Measurements from ENCODE around the gene TTC39C.
A peak's percentile ranks its signal among the peaks of the same experiment; 100 is the strongest.
"Not testable (repeated sequence)": the region's sequence is repeated elsewhere in the genome, so short reads cannot be mapped to it uniquely, and the experiment has no call there.

Gene TTC39C

DNA sequence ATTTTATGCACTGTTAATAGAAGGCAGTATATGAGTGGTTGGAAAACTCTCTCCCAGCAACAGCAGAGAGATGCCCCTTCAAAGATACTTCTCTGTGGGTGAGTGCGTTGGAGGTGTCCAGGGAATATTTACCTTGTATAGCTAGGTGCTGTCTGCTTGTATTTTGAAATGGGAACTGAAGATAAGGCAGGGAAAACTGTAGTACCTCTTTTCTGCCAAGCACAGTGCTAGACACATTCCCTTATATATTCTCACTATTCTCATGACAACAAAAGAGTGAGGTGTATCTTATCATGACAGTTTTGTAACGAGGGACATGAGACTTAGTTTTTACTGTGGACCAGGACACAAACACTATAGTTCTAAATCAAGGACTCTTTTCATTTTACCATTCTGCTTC lies 2.1 kb downstream of the TTC39C start:
- DNase-seq (ENCODE audit: low read depth) = peak; percentile 52

DNA sequence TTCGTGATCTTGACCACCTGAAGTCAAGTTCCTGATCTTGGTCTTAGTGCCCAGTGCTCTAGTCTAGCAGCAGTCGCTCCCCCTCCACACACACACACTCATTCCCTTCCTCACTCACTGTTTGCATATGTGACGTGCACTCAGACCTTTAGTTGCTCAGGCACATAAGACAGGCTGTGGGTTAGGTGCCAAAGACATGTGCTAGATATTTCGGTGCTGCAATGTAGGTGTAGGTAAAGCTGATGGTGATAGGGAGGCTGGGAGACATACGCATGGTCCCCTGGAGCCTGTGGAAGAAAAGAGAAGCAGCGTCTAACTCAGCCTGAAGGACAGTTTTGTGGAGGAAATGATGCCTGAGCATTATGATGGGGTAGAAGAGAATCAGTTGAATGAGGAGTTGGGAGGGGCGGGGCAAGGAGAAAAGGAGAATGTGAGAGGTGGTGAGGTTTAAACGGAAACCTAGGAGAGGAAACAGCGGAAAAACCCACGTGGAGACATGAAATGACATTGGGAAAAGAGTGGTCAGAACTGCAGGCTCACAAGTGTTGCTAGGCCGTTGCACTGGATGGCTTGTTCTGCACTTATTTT lies 3.8 kb downstream of the TTC39C start:
- no peak for DNase-seq (ENCODE audit: low read depth)

DNA sequence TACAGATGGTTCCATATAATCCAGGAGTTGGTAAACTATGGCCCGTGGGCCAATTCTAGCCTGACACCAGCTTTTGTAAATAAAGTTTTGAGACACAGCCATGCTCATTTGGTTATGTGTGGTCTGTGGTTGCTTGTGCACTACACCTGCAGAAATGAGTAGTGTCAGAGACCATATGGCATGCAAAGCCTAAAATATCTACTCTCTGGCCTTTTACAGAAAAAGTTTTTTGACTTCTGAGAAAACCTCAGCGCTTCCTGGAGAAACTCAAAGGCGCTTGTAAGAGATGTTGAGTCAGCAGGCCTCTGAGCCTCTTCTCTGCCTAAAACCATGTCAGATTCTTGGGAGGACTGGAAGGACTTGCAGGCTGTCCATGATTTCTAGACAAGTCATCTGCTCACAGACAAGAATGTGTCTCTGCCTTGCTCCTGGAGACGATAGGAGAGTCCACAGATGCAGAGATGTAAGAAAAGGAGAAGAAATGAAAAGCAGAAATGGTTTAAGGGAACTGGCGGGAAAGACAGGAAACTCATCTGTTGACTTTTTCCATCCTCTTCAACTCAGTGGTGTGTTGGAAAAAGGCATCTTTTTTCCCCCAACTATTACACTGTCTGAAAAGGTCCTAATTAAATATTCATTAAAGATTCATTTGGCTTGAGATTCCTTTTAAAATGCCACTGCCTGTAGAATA lies 5.2 kb downstream of the TTC39C start:
- DNase-seq (ENCODE audit: low read depth) = no peak

DNA sequence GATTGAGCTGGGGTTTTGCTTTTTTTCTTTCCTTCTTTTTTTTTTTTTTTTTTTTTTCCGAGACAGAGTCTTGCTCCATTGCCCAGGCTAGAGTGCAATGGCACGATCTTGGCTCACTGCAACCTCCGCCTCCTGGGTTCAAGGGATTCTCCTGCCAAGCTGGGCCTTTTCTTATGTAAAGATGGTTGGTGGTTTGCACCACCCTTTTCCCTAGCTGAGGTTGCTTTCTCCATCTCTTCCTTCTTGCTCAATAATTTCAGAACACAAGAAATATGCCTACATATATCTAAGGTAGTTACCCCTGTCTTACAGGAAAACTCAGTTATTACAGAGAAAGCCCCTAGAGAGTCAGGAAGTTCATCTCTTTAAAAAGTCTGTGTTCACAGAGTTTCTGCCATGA lies 7.0 kb downstream of the TTC39C start:
- no peak for DNase-seq (ENCODE audit: low read depth)

DNA sequence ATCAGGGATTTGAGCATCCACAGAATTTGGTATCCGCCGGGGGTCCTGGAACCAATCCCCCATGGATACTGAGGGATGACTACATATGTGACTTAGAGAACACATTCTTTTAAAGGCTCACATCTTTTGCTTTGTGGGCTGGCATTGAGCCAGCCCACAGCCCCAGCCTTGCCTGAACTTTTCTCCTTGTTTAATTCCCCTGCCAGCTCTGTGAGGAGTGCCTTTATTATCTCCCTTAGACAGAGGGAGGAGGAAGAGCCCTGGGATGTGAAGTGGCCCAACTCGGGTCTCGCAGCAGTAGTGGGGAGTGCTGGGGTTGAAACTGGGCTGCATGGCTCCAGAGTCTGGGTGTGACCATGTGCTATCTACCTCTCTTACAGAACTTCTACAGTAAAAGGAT lies 7.6 kb downstream of the TTC39C start:
- DNase-seq (ENCODE audit: low read depth) = peak; percentile 5

DNA sequence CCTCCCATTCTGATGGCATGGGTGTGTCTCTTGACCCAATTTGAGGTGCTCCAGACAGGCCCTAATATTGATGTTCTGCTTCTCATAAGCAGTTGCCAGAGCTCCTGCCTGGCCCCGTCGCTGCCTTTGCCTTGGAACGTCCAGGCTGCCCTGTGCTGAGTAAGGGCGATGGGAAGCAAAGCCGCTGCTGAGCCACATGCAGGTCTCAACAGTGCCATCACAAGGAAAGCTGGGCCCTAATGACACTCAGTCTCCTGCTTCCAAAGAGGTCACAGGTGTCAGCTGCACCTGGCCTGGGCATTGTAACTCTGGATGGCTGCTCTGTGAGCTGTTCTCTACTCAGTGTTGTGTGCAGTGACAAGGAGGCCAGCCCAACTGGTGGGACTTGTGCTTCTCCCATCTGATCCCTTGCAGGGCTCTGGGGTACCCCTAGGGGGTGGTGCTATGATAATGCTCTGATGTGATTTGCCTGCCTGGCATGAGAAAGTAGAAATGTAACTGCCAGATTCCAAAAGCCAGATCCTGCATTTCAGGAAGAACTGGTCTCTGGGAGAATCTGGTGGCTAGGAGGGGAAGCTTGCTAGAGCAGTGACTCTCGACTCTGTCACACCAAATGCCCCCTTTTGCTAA lies 8.7 kb downstream of the TTC39C start:
- DNase-seq (ENCODE audit: low read depth) = peak; percentile 7

DNA sequence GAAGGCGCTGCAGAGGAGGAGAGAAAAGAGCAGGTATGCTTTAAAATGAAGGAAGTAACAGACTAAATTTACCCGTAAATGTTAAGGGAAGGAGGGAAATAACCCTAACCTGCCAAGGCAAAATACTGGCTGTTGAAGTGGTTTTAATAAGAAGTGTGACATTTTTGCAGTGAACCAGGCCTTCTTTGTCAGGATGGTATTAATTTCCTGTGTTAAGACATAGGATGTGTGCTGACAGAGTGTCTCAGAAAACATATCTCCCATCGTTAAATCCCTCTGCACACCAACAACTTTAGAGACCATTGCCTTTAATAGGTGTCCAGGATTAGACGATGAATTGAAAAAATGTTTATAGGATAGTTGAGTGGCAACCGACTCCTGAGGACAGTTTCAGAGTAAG lies 9.9 kb downstream of the TTC39C start:
- DNase-seq (ENCODE audit: low read depth) = no peak

DNA sequence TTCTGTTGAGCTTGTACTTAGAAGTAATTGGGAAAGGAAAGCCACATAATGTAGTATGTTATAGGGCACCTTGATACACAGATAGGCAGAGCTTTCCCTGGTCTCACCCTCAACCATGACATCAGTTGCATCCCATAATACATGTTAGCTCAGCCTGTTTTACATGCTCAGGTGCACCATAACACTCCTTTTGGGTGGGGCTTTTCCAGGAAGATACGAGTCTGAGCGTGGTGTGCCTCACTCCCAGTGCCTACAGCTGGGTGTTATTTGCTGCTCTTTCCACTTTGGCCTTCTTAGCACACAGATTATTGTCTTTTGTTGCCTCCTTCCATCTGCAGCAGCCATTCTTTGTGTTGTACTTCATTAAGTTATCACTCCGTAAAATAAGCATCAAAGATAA lies 11.9 kb downstream of the TTC39C start:
- no peak for DNase-seq (ENCODE audit: low read depth)

DNA sequence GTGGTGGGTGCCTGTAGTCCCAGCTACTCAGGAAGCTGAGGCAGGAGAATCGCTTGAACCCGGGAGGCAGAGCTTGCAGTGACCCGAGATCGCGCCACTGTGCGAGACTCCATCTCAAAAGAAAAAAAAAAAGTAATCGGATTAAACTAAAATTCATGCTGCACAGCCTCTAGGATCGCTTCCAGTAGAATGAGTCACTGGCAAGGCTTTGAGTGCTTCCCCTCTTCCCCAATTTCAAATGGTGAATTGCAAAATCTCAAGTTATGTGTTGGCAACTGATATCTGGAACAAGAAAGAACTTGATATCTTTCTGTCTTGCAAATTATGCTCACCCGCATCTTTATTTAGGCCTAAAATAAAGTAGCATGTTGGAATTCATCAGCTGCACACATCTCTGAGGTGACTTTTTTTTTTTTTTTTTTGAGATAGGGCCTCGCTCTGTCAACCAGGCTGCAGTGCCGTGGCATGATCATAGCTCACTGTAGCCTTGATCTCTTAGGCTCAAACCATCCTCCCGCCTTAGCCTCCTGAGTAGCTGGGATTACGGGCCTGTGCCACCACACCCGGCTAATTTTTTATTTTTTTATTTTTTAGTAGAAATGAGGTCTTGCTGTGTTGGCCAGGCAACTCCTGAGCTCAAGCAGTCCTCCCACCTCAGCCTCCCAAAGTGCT lies 12.7 kb downstream of the TTC39C start:
- peak; percentile 64 for DNase-seq (ENCODE audit: low read depth)

DNA sequence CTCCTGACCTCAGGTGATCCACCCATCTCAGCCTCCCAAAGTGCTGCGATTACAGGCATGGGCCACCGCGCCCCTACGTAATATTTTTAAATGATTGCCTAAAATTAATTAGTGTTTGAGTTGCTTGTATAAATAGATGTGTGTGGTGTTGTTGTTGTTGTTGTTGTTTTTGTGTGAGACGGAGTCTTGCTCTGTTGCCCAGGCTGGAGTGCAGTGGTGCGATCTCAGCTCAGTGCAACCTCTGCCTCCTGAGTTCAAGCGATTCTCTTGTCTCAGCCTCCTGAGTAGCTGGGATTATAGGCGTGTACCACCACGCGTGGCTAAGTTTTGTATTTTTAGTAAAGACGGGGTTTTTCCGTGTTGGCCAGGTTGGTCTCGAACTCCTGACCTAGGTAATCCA lies 14.4 kb downstream of the TTC39C start:
- DNase-seq (ENCODE audit: low read depth) = not testable (repeated sequence)

DNA sequence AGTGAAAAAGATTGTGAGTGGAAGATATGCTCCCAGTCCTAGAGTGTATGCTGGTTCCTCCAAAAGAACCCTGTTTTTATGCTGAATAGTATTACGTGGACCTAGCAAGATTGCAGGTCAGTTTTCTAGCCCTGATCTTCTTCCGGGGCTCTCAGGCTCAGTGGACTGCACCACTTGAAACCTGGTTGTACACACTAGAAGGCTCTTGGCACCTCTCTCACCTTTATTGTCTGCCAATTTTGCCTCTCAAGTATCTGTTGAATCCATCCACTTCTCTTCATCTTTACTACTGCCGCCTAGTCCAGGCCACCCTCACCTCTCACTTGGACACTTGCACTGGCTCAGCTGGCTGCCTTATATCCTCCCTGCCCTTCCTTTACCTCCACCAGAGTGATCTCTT lies 16.8 kb downstream of the TTC39C start:
- DNase-seq (ENCODE audit: low read depth) = no peak

DNA sequence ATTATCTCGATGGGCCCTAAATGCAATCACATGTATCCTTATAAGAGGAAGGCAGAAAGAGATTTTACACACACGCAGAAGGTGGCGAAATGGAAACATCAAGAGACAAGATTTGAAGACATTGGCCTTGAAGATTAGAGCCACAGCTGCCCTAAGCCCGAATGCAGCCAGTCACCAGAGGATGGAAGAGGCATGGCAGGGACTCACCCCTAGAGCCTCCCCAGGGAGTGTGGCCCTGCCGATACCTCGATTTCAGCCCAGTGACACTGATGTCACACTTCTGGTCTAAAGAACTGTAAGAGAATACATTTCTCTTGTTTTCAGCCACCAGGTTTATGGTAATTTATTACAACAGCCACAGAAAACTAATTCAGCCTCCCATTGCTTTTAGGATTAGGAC lies 17.4 kb downstream of the TTC39C start:
- no peak for DNase-seq (ENCODE audit: low read depth)

DNA sequence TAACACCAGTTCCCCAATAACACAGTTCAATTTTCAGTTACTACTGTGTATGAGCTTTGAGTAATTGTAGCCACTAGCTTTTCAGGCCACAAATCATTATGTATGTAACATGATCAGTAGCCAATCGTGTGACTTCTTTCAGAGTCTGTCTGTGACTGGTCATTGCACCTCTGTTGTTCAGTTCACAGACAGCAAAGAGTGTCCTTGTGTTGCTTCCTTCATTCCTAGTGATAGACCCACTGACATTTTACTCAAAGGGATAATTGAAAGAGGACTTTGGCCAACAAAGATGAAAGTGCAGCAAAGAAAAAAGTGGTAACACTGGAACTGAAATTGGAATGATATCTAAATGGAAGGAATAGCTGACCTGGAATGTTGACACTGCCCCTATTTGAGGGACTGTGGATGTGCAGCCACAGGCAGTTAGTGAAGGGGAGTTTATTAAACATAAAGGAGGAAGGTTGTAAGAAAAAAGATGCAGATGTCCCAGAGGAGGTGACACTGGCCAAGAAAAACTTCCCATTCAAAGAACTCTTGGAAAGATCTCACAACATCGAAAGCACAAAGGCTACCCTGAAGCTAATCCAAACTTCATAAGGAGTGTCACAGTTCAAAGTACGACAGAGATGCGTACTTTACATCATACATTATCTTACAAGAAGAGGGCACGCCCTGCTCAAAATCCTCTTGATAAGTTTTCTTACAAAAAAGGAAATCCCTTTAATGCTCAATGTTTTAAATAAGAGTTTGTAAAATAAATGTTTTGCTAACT lies 19.3 kb downstream of the TTC39C start:
- no peak for DNase-seq (ENCODE audit: low read depth)

DNA sequence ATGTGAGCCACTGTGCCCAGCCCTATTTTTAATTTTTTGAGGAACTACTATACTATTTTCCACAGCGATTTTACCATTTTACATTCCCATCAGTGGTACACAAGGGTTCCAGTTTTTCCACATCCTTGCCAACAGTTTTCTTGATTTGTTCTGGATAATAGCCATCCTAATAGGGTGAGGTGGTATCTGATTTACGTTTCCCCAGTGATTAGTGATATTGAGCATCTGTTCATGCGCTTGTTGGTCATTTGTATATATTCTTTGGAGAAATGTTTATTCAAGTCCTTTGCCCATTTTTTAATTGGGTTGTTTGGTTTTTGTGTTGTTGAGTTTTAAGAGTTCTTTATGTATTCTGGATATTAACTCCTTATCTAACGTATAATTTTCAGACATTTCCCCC lies 20.8 kb downstream of the TTC39C start:
- no peak for DNase-seq (ENCODE audit: low read depth)

DNA sequence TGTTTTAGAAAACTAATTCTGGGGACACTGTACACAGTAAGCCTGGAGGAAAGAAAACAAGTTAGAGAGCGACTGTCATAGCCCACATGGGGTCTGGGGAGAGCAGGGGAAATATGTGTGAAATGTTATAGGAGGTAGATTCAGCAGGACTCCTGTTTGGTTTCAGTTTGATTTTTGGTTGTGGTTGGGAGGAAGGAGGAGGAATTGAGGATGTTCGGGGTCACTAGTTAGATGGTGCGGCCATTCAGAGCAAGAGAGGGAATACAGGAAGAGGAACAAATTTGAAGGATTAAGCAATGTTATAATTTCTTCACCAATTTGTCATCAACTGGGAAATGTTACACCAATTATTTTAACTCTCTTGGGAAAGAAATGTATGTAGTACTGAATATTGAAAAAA lies 25.1 kb downstream of the TTC39C start:
- DNase-seq (ENCODE audit: low read depth) = no peak

DNA sequence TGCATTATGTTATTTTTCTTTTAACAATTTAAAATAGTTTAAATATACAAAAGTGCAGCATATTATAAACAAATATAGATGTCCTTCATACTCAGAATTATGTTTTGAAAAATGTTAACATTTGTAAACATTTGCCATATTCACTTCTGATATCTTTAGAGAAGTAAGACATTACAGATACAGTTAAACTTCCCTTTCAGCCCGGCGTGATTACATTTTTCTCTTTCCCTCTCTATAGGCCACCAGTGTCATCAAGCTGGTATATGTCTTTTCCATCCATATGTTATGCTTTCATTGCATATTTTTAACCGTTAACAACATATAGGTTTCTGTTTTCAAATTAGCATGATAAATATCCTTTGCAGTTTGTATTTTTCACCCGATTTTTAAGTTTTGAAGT lies 27.1 kb downstream of the TTC39C start:
- DNase-seq (ENCODE audit: low read depth) = no peak

DNA sequence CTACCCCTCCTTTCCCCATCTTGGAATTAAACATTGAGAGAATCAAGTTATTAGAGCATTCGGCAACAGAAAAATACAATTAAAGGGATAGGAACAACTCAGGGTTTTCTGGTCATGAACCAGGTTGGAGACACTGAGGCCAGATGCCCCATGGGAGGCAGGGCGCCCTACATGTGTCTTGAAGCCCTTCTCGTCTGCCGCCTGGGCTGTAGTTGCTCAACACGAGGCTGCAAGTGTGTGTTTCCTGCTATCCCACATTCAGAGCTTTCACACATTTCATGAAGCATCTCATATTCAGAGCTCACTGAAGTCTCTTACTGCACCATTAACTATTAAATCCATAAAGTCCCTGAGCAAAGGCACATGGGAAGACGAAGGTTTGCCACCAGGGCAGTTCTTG lies 28.8 kb downstream of the TTC39C start:
- no peak for DNase-seq (ENCODE audit: low read depth)

DNA sequence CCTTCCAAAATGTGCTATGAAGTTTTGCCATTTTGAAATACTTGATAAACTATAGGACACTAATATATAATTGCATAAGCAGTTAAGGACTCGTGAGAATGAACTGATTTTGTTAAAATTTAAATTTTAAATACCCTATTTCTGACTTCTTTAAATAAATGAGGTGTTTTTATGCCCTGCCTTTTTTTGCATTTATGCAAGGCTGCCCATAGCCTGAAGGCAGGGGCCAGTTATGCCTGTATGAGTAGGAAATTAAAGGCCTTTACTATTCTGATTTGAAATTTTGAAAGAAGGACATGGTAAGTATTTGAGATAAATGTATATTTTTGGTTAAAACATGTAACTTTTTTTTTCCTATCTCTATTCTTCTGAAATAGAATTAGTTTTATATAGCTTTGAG lies 33.7 kb downstream of the TTC39C start:
- no peak for DNase-seq (ENCODE audit: low read depth)

DNA sequence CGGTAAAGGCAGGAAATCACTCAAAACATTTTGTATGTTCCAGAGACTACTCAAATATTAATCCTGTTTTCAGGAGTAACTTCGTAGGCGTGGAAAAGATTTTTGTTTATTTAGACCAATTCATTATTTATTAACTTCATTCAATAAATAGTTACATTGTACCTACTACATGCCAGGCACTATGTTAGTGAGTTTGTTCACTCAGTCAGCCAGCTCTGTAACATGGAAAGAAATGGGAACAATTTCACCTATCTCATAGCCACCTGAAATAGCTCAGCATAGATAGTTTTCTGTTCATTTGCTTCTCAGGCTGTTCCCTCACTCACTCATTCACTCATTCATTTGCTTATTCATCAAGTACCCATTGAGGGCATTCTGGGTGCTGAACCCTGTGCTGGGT lies 34.6 kb downstream of the TTC39C start:
- DNase-seq (ENCODE audit: low read depth) = no peak

DNA sequence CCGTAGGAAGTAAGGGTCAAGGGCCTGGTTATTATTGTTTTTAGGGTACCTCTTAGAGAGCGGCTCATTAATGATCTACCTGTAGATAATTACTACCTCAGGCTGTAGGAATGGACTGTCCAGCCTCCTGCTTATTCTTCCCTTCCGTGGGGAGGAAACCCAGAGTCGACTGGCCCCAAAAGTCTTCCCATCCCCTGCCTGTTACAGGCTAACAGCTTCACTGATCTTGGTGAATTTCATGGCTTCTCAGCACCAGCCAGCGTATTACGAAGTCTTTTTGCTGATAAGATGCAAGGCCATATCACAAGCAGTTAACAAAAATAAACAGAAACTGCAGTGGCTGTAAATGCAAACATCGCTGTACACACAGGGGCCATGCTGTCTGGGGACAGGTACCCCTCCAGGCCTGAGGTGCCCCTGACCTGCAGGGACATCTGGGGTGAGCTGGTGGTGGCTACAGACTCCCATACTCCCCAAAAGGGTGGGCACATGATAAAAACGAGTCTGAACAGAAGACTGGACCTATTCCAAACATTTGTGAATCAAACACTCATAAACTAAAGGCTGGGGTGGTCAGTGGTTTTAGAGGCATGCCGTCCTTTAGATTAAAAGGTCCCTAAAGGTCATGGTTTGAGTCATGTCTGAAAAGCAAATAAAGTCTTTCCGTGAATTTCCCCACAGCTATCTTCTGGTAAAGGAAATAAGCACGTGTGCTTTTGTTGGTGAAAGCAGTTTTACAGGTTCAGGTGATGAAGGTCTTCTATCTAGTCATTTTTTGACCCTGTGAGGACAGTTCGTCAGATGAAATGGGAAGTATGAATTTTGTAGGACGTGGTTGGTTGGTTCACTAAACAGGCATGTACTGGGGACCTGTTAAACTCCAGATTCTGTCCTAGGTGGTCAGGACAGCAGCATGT lies 36.7 kb downstream of the TTC39C start:
- DNase-seq (ENCODE audit: low read depth) = peak; percentile 61

DNA sequence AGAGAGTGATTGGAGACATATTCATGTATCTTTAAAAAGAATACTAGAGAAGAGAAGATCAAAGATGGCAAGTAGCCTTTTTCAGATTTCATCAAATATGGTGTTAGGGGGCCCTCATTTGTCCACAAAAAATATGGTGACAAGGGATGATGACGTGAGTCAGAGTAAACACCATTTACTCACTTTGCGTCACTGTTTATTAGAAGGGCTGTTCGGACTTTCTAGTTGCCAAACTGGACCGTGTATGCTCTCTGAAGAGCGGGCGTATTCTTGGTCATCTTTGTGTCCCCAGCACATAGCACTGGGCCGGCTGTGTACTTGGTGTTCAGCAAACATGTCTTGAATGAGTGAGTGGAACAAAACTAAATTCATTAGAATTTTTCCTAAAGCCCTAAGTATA lies 37.5 kb downstream of the TTC39C start:
- DNase-seq (ENCODE audit: low read depth) = no peak
